Embryonic facial prominence (tissue), 1 donor: Measurements from ENCODE around the gene EIF4G1.

Experiments
- DNase-seq: peaks from one replicate; pipeline ENCODE4 v3.0.0-alpha.2; 2016; ENCODE audit errors: extremely low spot score

The EIF4G1 gene

DNA sequence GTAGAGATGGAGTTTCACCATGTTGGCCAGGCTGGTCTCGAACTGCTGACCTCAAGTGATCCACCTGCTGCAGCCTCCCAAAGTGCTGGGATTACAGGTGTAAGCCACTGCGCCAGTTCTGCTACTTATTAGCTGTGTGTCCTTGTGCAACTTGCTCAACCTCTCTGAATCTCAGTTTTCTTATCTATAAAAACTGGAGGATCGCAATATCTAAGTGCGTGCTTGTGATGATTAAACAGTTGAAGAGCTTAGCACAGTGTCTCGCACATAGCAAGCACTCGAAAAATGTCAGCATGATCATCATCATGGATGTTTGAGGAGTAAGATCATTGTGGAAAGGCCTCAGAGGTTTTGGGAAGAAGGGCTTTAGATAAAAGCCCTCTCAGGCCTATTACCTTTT, 36.2 kb downstream of the EIF4G1 start:
- DNase-seq: no peak

DNA sequence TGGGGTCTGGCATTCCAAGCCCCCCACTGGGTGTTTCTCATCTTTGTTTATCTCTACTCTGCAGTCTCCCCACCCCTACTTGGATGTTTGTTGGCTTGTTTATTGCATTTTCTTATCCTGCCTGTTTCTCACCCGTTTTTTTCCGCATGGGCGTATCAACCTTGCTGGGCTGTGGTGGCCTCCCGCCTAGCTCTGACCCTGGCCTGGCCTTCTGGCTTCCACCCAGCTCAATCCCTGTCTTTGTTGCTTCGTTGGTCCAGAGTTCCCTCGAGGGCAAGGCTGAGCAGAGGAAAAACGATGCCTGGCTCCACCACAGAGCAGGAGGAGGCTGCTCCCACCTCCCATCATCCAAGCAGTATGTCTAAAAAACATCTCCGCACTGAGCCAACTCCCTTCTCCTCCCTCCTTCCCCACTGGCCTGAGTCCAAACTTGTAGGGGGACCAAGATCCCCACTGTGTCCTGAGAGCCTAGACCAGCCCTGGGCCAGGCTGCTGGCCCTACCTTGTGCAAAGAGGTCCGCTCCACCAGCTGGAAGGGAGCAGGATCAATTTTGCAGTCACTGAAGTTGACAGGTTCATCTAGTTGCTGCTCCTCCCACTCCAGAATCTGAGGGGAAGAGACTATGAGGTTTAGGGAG, 37.2 kb downstream of the EIF4G1 start:
- DNase-seq: no peak

GRCh38 chr3:184352149-184352785, 37.9 kb downstream of the EIF4G1 start:
- DNase-seq: no peak

DNA sequence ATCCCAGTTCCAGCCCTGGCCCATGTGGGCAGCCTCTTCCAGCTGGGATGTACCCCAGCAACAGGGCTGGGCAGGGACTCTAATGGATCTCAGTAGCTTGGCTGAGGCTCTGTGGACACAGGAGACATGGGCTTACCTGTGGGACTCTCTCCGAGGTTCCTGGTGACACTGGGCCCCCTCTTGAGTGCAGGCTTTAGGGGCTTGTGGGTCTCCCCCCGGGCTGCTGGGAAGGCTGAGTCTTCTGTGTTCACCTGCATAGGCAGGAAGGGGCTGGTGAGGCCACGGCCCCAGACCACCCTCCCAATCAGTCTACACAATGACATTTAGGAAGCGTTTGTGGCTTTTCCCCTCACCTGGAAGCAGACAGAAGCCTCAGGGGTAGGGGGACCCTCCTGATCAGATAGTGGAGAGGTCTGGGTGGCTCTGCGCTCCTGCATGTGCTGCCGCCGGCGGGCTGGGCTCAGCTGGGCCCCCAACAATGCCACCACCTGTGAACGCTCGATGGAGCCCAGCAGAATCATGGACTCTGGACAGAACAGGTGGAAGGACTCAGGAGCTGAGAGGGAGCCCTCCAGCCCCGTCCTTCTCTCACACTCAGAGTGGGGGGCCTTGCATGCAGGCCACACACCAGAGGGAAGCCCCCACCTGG, 38.6 kb downstream of the EIF4G1 start:
- no peak for DNase-seq

GRCh38 chr3:184353546-184353941, 39.1 kb downstream of the EIF4G1 start:
- DNase-seq: no peak

GRCh38 chr3:184354121-184354728, 39.8 kb downstream of the EIF4G1 start:
- no peak for DNase-seq

GRCh38 chr3:184354754-184355153, 40.3 kb downstream of the EIF4G1 start:
- no peak for DNase-seq

DNA sequence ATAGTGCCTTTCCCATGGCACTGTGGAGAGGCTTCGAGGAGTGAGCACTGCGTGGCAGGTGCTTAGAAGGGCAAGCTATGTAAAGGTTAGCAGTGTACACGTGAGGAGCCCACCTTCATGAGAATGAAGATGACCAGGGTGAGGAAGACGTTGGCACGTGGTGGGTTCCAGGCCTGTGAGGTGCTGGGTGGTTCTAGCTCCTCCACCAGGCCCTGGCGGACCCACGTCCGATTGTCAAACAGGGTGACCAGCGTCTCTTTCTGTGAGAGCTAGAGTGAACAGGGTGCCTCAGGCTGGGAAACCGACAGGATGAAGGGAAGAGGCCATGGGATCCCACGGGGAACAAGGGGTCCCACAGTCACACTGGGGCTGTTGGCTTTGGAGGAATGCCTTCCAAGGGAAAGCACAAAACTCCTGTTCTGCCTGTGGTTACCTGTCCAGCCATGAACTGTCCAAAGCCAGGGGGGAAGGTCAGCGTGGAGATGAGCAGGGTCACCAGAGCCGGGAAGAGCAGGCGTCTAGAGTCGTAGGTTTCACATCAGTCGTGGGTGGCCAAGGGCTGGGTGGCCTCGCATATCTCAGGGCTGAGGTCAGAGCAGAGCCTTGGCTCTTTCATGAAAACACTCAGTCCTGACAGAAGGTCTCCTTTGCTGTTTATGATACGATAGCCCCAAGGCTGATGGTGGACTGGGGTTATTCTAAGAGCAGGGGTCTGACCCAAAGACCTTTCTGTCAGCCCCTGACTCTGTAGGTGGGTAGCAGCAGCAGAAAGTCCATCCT, 41.0 kb downstream of the EIF4G1 start:
- DNase-seq: no peak

- DNase-seq: no peak
Observed at GRCh38 chr3:184357248-184358123, 43.1 kb downstream of the EIF4G1 start.

DNA sequence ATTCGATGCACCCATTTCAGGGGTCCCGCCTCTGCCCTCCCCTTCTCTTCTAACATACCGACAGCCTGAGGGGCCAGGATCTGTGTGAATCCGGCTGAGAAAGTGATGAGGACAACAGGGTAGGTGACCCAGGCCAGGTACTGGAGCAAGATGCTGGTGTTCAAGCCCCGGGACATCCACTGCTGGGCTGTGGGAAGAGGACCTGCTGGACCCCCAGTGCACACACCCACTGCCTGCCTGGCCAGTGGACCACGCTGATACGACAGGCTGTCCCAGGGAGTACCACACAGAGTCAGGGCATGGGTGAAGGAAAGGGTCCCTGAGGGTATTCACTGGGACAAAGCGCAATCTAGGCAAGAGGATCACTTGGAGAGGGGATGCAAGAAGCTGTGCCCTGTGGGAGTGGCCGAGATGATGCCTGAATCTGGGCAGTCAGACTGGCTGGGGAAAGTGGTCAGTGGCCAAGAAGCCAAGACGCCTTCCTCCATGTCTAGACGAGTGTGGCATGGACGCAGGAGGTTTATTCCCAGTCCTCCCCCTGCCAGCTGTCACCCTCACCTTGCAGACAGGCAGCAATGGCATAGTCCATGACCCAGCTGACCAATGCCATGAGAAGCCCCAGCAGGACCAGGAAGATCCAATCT, 43.8 kb downstream of the EIF4G1 start:
- no peak for DNase-seq

DNA sequence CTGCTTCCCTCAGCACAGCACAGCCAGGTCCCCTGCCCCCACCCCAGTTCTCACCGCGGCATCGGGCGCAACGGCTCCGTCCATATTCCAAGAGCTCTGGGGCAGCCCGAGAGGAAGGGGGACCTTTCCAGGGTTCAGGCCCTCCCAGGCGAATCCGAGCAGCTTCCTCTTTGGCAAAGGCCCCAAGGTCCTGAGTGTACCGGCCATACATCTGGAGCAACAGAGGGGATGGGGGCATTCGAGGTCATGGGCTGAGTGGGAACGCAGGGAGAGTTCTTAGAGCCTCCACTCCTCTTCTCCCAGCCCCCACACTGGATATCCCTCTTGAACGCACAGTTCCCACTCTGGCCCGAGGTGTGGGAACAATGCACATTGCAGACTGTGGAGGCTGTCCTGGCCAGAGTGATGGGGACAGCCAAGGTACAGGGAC, 44.5 kb downstream of the EIF4G1 start:
- no peak for DNase-seq

DNA sequence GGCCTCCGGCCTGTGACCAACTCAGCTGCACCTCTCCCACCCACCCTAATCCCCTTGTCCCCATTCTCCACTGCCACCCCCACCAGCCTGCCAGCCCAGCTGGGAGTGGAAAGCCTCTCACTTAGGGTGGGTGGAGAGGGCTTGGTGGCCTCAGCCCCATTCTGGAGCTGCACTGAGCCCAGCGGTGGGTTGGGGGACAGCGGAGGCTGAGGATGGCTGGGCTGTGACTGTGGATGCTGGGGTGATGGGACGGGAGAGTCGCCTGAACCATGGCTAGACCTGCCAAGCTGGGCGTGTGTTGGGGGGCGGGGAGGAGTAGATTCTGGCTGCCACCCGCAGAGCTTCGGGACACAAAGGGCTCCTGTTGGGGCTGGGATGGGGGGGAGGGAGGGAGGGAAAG, 45.2 kb downstream of the EIF4G1 start:
- no peak for DNase-seq

- no peak for DNase-seq
Observed at GRCh38 chr3:184360070-184360928, 45.9 kb downstream of the EIF4G1 start.

- no peak for DNase-seq
Observed at GRCh38 chr3:184360929-184361531, 46.6 kb downstream of the EIF4G1 start.

GRCh38 chr3:184361532-184361931, 47.1 kb downstream of the EIF4G1 start, which contains the start of the genes CLCN2 and POLR2H:
TSS of gene CLCN2 (minus strand) at chr3:184361605. CDS start at chr3:184361479, 126 bp downstream.
TSS of gene POLR2H (plus strand) at chr3:184361710. CDS start at chr3:184363493, 1,783 bp downstream.
- DNase-seq: no peak

- no peak for DNase-seq
Observed at GRCh38 chr3:184361932-184362667, 47.7 kb downstream of the EIF4G1 start.

GRCh38 chr3:184362668-184363546, 48.5 kb downstream of the EIF4G1 start:
- DNase-seq: peak; percentile 96
